Cardiac fibroblast (primary cell): ENCODE data around the gene TMIGD3.

Experiments used
- DNase-seq, 2 donors: peaks; one replicate each; pipeline versions ENCODE4 v3.0.0 to v3.0.0-alpha.2; 2010; ENCODE audit warnings: low read depth in 2 of 2
- H3K4me3 ChIP-seq, 2 donors: replicated peaks in 1 of 2; 1 replicate in 1 of 2; 2 replicates in 1 of 2; pipeline ENCODE4 v1.5.1; 2011; ENCODE audit warnings: low read depth in 2 of 2, low read length in 2 of 2, mild to moderate bottlenecking in 2 of 2, moderate library complexity in 1 of 2
- CTCF ChIP-seq: IDR thresholded peaks from one replicate; pipeline ENCODE4 v1.5.1; 2011; ENCODE audit warnings: low read depth, mild to moderate bottlenecking, low read length, inconsistent platforms

TMIGD3 gene

GRCh38 chr1:111515291-111516004 lies 12.0 kb upstream of the TMIGD3 start:
- DNase-seq, result peak; percentile 51 to 70
- H3K4me3 ChIP-seq, result peak overlapping the region; percentile 26 to 42
- no peak for TF ChIP-seq CTCF

- TF ChIP-seq CTCF, result no peak
- DNase-seq, result no peak
- H3K4me3 ChIP-seq, result no peak overlapping the region
These were observed 10.1 kb upstream of the TMIGD3 start for GRCh38 chr1:111513410-111514020.

- DNase-seq, result no peak
- no peak overlapping the region for H3K4me3 ChIP-seq
- no peak for TF ChIP-seq CTCF
These were observed 9.5 kb upstream of the TMIGD3 start for GRCh38 chr1:111512931-111513330.

- no peak for DNase-seq
- no peak overlapping the region for H3K4me3 ChIP-seq
- TF ChIP-seq CTCF, result no peak
These were observed 8.9 kb upstream of the TMIGD3 start for GRCh38 chr1:111512132-111512889.

GRCh38 chr1:111511370-111511769 lies 7.9 kb upstream of the TMIGD3 start:
- no peak for TF ChIP-seq CTCF
- DNase-seq, result no peak
- no peak overlapping the region for H3K4me3 ChIP-seq

GRCh38 chr1:111509997-111510375 lies 6.6 kb upstream of the TMIGD3 start:
- H3K4me3 ChIP-seq, result no peak overlapping the region
- peak in 1 of 2 donors; percentile 64 for DNase-seq
- TF ChIP-seq CTCF, result no peak
